HepG2 (cell line): Measurements from ENCODE around the gene AEN. TPM values are rescaled to one million over a fixed set of nuclear protein-coding genes. Genes with fewer than 3 reads are reported as not detected.

Experiments
- ETS1 ChIP-seq: sonication (generic); formaldehyde crosslinking; IDR thresholded peaks from 2 replicates; pipeline ENCODE4 v1.4.0; 2020; ENCODE audit warnings: missing genetic modification reagents
- GTF2F1 ChIP-seq: fragments of 150-350 bp; IDR thresholded peaks from 2 replicates; pipeline ENCODE4 v1.6.1; 2014; ENCODE audit warnings: low read length
- MED1 ChIP-seq: sonication (generic); formaldehyde crosslinking; IDR thresholded peaks from 2 replicates; pipeline ENCODE4 v1.4.0; 2020; ENCODE audit warnings: missing genetic modification reagents
- MXD4 ChIP-seq: IDR thresholded peaks from 2 replicates; pipeline ENCODE4 v1.6.1; 2016; ENCODE audit warnings: mild to moderate bottlenecking, missing biosample characterization, missing genetic modification reagents
- POGZ ChIP-seq: sonication (generic); formaldehyde crosslinking; IDR thresholded peaks from 2 replicates; pipeline ENCODE4 v1.4.0; 2020; ENCODE audit warnings: mild to moderate bottlenecking, missing genetic modification reagents
- TCF7L2 ChIP-seq: IDR thresholded peaks from 2 replicates; pipeline ENCODE4 v1.6.1; 2011; ENCODE audit warnings: mild to moderate bottlenecking, low read depth, low read length, moderate library complexity
- XRCC5 ChIP-seq: fragments of 200-400 bp; formaldehyde crosslinking; optimal IDR thresholded peaks from 2 replicates; pipeline ENCODE3; 2017; ENCODE audit warnings: mild to moderate bottlenecking, low read length
- ZMYM2 ChIP-seq: sonication (generic); formaldehyde crosslinking; IDR thresholded peaks from 2 replicates; pipeline ENCODE4 v1.8.0; 2022; ENCODE audit warnings: mild to moderate bottlenecking, missing genetic modification reagents
- ZNF180 ChIP-seq: sonication (generic); formaldehyde crosslinking; IDR thresholded peaks from 2 replicates; pipeline ENCODE4 v1.4.0; 2020; ENCODE audit warnings: low read depth, missing genetic modification reagents, borderline replicate concordance
- ZNF225 ChIP-seq: sonication (generic); formaldehyde crosslinking; IDR thresholded peaks from 2 replicates; pipeline ENCODE4 v1.4.0; 2020; ENCODE audit warnings: mild to moderate bottlenecking, missing genetic modification reagents
- ZNF260 ChIP-seq: sonication (generic); formaldehyde crosslinking; IDR thresholded peaks from 2 replicates; pipeline ENCODE4 v1.4.0; 2020; ENCODE audit warnings: missing genetic modification reagents, low read depth, mild to moderate bottlenecking, borderline replicate concordance
- ZNF264 ChIP-seq: sonication (generic); formaldehyde crosslinking; IDR thresholded peaks from 2 replicates; pipeline ENCODE4 v1.4.0; 2020; ENCODE audit warnings: missing genetic modification reagents
- ZNF329 ChIP-seq: sonication (generic); formaldehyde crosslinking; IDR thresholded peaks from 2 replicates; pipeline ENCODE4 v1.9.0; 2021; ENCODE audit warnings: low read depth, mild to moderate bottlenecking, missing genetic modification reagents
- ZNF597 ChIP-seq: sonication (generic); formaldehyde crosslinking; IDR thresholded peaks from 2 replicates; pipeline ENCODE4 v1.5.0; 2020; ENCODE audit warnings: missing genetic modification reagents
- ZNF740 ChIP-seq: sonication (generic); formaldehyde crosslinking; IDR thresholded peaks from 2 replicates; pipeline ENCODE4 v1.4.0; 2020; ENCODE audit warnings: missing genetic modification reagents
- ZNF773 ChIP-seq: sonication (generic); formaldehyde crosslinking; IDR thresholded peaks from 2 replicates; pipeline ENCODE4 v1.4.0; 2020; ENCODE audit warnings: missing genetic modification reagents, borderline replicate concordance
- ZSCAN12 ChIP-seq: sonication (generic); formaldehyde crosslinking; IDR thresholded peaks from 2 replicates; pipeline ENCODE4 v1.9.0; 2021; ENCODE audit warnings: mild to moderate bottlenecking, missing genetic modification reagents
- polyA plus RNA-seq, 8 experiments: library from polyadenylated mRNA; depleted of rRNA in 3 of 8; stranded (reverse) in 7 of 8; unstranded in 1 of 8; fragments of >200 nt; fragmentation: Illumina TruSeq in 4 of 8; extraction: Trizol in 4 of 8; gene quantifications; 2 replicates each; pipeline versions ENCODE4 v1.2.1 to v1.2.3, GENCODE V29; 2011 to 2016; ENCODE audit warnings: low read depth in 4 of 8, missing spikeins in 1 of 8, mixed read lengths in 1 of 8; ENCODE audit not compliant: insufficient read depth in 1 of 8
- total RNA-seq, 5 experiments: library from RNA; depleted of rRNA; stranded (reverse); fragments of >200 nt; fragmentation: Illumina TruSeq; extraction: Trizol; gene quantifications; 2 replicates each; pipeline ENCODE4 v1.2.3, GENCODE V29; 2016; ENCODE audit warnings: low read depth in 1 of 5
- TF ChIP-seq, protein P1 (sequence below): sonication (generic); formaldehyde crosslinking; IDR thresholded peaks from 2 replicates; pipeline ENCODE4 v1.4.0; 2020; ENCODE audit warnings: mild to moderate bottlenecking, missing genetic modification reagents
- TF ChIP-seq, protein P2 (sequence below): sonication (generic); formaldehyde crosslinking; IDR thresholded peaks from 2 replicates; pipeline ENCODE4 v1.8.0; 2023; ENCODE audit warnings: mild to moderate bottlenecking, missing genetic modification reagents
- TF ChIP-seq, protein P3 (sequence below): sonication (generic); formaldehyde crosslinking; IDR thresholded peaks from 2 replicates; pipeline ENCODE4 v1.8.1; 2022; ENCODE audit warnings: low read depth, mild to moderate bottlenecking, missing genetic modification reagents
- TF ChIP-seq, protein P4 (sequence below): sonication (generic); formaldehyde crosslinking; IDR thresholded peaks from 2 replicates; pipeline ENCODE4 v1.5.1; 2020; ENCODE audit warnings: mild to moderate bottlenecking, moderate library complexity, missing genetic modification reagents

The AEN gene
- total and polyA plus RNA-seq, 2 of the 13 experiments (the other 11 are each of a cell fraction or from before 2014, with no cell fraction given), result 51.3 to 118 TPM

- TF ChIP-seq ZNF740 (no peak), ZNF225 (peak; percentile 78; the same call in 1 of the 2 replicates), ZSCAN12 (CRISPR knock-in tag) (peak; percentile 68; the same call in 1 of the 2 replicates), ZMYM2 (CRISPR knock-in tag) (no peak), POGZ (CRISPR knock-in tag) (0 out of 2 replicates have a peak, but pooled peaks have one; percentile 18), ZNF329 (CRISPR knock-in tag) (no peak), XRCC5 (no peak), MXD4 (CRISPR knock-in tag) (peak; percentile 100), ZNF597 (CRISPR knock-in tag) (no peak), ZNF264 (CRISPR knock-in tag) (no peak), ZNF180 (CRISPR knock-in tag) (0 out of 2 replicates have a peak, but pooled peaks have one; percentile 26), MED1 (peak; percentile 78), ZNF773 (CRISPR knock-in tag) (peak; percentile 45; the same call in 1 of the 2 replicates), TCF7L2 (no peak), GTF2F1 (no peak), ETS1 (CRISPR knock-in tag) (no peak), ZNF260 (no peak)
- TF ChIP-seq, protein P1, sequence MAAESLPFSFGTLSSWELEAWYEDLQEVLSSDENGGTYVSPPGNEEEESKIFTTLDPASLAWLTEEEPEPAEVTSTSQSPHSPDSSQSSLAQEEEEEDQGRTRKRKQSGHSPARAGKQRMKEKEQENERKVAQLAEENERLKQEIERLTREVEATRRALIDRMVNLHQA (CRISPR knock-in tag), result no peak
- TF ChIP-seq, protein P2, sequence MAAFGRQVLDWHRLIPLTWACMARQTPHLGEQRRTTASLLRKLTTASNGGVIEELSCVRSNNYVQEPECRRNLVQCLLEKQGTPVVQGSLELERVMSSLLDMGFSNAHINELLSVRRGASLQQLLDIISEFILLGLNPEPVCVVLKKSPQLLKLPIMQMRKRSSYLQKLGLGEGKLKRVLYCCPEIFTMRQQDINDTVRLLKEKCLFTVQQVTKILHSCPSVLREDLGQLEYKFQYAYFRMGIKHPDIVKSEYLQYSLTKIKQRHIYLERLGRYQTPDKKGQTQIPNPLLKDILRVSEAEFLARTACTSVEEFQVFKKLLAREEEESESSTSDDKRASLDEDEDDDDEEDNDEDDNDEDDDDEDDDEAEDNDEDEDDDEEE (CRISPR knock-in tag), result no peak
- TF ChIP-seq, protein P3, sequence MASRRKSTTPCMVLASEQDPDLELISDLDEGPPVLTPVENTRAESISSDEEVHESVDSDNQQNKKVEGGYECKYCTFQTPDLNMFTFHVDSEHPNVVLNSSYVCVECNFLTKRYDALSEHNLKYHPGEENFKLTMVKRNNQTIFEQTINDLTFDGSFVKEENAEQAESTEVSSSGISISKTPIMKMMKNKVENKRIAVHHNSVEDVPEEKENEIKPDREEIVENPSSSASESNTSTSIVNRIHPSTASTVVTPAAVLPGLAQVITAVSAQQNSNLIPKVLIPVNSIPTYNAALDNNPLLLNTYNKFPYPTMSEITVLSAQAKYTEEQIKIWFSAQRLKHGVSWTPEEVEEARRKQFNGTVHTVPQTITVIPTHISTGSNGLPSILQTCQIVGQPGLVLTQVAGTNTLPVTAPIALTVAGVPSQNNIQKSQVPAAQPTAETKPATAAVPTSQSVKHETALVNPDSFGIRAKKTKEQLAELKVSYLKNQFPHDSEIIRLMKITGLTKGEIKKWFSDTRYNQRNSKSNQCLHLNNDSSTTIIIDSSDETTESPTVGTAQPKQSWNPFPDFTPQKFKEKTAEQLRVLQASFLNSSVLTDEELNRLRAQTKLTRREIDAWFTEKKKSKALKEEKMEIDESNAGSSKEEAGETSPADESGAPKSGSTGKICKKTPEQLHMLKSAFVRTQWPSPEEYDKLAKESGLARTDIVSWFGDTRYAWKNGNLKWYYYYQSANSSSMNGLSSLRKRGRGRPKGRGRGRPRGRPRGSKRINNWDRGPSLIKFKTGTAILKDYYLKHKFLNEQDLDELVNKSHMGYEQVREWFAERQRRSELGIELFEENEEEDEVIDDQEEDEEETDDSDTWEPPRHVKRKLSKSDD, result no peak
- TF ChIP-seq, protein P4, sequence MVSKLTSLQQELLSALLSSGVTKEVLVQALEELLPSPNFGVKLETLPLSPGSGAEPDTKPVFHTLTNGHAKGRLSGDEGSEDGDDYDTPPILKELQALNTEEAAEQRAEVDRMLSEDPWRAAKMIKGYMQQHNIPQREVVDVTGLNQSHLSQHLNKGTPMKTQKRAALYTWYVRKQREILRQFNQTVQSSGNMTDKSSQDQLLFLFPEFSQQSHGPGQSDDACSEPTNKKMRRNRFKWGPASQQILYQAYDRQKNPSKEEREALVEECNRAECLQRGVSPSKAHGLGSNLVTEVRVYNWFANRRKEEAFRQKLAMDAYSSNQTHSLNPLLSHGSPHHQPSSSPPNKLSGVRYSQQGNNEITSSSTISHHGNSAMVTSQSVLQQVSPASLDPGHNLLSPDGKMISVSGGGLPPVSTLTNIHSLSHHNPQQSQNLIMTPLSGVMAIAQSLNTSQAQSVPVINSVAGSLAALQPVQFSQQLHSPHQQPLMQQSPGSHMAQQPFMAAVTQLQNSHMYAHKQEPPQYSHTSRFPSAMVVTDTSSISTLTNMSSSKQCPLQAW (CRISPR knock-in tag), result no peak
These were observed at the start of gene AEN (continued) for GRCh38 chr15:88620995-88621772.
